HepG2 (cell line): ENCODE data around the gene LRR1. TPM values are rescaled to one million over a fixed set of nuclear protein-coding genes. Genes with fewer than 3 reads are reported as not detected.

Experiments used
- ASH2L ChIP-seq: fragments of 300-600, 200-600 bp; sonication (generic); IDR thresholded peaks from 2 replicates; pipeline ENCODE4 v1.7.0; 2017; ENCODE audit warnings: low read depth, mild to moderate bottlenecking, moderate library complexity, mixed read lengths, low read length; ENCODE audit not compliant: insufficient read length
- ATF7 ChIP-seq, 2 experiments: fragments of 450-650 bp in 1 of 2; sonication (generic) in 1 of 2; formaldehyde crosslinking in 1 of 2; IDR thresholded peaks; 2 replicates each; pipeline versions ENCODE4 v1.4.0 to v1.6.1; 2016 to 2020; ENCODE audit warnings: antibody characterized with exemption in 1 of 2, mild to moderate bottlenecking in 1 of 2, missing genetic modification reagents in 1 of 2
- HDAC1 ChIP-seq: sonication (generic); formaldehyde crosslinking; IDR thresholded peaks from 2 replicates; pipeline ENCODE4 v1.5.1; 2020; ENCODE audit warnings: mild to moderate bottlenecking, missing genetic modification reagents
- KLF6 ChIP-seq: IDR thresholded peaks from 2 replicates; pipeline ENCODE4 v1.8.0; 2016; ENCODE audit warnings: missing biosample characterization, missing genetic modification reagents
- KMT2B ChIP-seq: IDR thresholded peaks from 2 replicates; pipeline ENCODE4 v1.6.1; 2016; ENCODE audit warnings: missing genetic modification reagents, missing compliant biosample characterization
- MEF2D ChIP-seq: sonication (generic); formaldehyde crosslinking; IDR thresholded peaks from 2 replicates; pipeline ENCODE4 v1.5.1; 2020; ENCODE audit warnings: mild to moderate bottlenecking, missing genetic modification reagents
- RFX5 ChIP-seq: IDR thresholded peaks from 2 replicates; pipeline ENCODE4 v1.6.1; 2011; ENCODE audit warnings: low read depth, low read length, improper control_type of control experiment
- SP2 ChIP-seq: sonication (generic); formaldehyde crosslinking; IDR thresholded peaks from 2 replicates; pipeline ENCODE4 v1.5.1; 2020; ENCODE audit warnings: mild to moderate bottlenecking, missing genetic modification reagents
- TAF15 ChIP-seq: fragments of 200-400 bp; formaldehyde crosslinking; IDR thresholded peaks from one replicate; pipeline ENCODE4 v1.6.1; 2018; ENCODE audit warnings: mild to moderate bottlenecking, low read depth, low read length; ENCODE audit not compliant: poor library complexity, severe bottlenecking
- TEAD3 ChIP-seq: optimal IDR thresholded peaks from 2 replicates; pipeline ENCODE3; 2016; ENCODE audit warnings: borderline replicate concordance
- ZBTB34 ChIP-seq: sonication (generic); formaldehyde crosslinking; IDR thresholded peaks from 2 replicates; pipeline ENCODE4 v1.8.0; 2022; ENCODE audit warnings: mild to moderate bottlenecking, missing genetic modification reagents
- ZBTB7A ChIP-seq: sonication (generic); formaldehyde crosslinking; IDR thresholded peaks from 2 replicates; pipeline ENCODE4 v1.8.0; 2022; ENCODE audit warnings: mild to moderate bottlenecking, missing genetic modification reagents
- ZEB1 ChIP-seq: IDR thresholded peaks from 2 replicates; pipeline ENCODE4 v1.6.1; 2012; ENCODE audit warnings: mild to moderate bottlenecking, low read depth, inconsistent platforms; ENCODE audit not compliant: insufficient replicate concordance
- ZNF136 ChIP-seq: sonication (generic); formaldehyde crosslinking; IDR thresholded peaks from 2 replicates; pipeline ENCODE4 v1.8.1; 2022; ENCODE audit warnings: low read depth, mild to moderate bottlenecking, moderate library complexity, missing genetic modification reagents
- ZNF30 ChIP-seq: sonication (generic); formaldehyde crosslinking; IDR thresholded peaks from 2 replicates; pipeline ENCODE4 v1.5.0; 2020; ENCODE audit warnings: mild to moderate bottlenecking, missing genetic modification reagents
- polyA plus RNA-seq, 8 experiments: library from polyadenylated mRNA; depleted of rRNA in 3 of 8; stranded (reverse) in 7 of 8; unstranded in 1 of 8; fragments of >200 nt; fragmentation: Illumina TruSeq in 4 of 8; extraction: Trizol in 4 of 8; gene quantifications; 2 replicates each; pipeline versions ENCODE4 v1.2.1 to v1.2.3, GENCODE V29; 2011 to 2016; ENCODE audit warnings: low read depth in 4 of 8, missing spikeins in 1 of 8, mixed read lengths in 1 of 8; ENCODE audit not compliant: insufficient read depth in 1 of 8
- total RNA-seq, 5 experiments: library from RNA; depleted of rRNA; stranded (reverse); fragments of >200 nt; fragmentation: Illumina TruSeq; extraction: Trizol; gene quantifications; 2 replicates each; pipeline ENCODE4 v1.2.3, GENCODE V29; 2016; ENCODE audit warnings: low read depth in 1 of 5
- TF ChIP-seq, protein P1 (sequence below): sonication (generic); formaldehyde crosslinking; IDR thresholded peaks from 2 replicates; pipeline ENCODE4 v1.4.0; 2020; ENCODE audit warnings: missing genetic modification reagents, borderline replicate concordance
- TF ChIP-seq, protein P2 (sequence below): fragments of 450-650 bp; IDR thresholded peaks from 2 replicates; pipeline ENCODE4 v1.6.1; 2017; ENCODE audit warnings: mild to moderate bottlenecking
- TF ChIP-seq, protein P3 (sequence below): sonication (generic); formaldehyde crosslinking; IDR thresholded peaks from 2 replicates; pipeline ENCODE4 v1.4.0; 2020; ENCODE audit warnings: mild to moderate bottlenecking, low read depth, missing genetic modification reagents

Gene LRR1
- total and polyA plus RNA-seq, 2 of the 13 experiments (the other 11 are each of a cell fraction or from before 2014, with no cell fraction given): 7.0 to 36.2 TPM

GRCh38 chr14:49620182-49621113 is 21.7 kb downstream of the LRR1 start, which contains the start of the genes MGAT2 and RPL36AL (continued):
- TF ChIP-seq, protein P1, sequence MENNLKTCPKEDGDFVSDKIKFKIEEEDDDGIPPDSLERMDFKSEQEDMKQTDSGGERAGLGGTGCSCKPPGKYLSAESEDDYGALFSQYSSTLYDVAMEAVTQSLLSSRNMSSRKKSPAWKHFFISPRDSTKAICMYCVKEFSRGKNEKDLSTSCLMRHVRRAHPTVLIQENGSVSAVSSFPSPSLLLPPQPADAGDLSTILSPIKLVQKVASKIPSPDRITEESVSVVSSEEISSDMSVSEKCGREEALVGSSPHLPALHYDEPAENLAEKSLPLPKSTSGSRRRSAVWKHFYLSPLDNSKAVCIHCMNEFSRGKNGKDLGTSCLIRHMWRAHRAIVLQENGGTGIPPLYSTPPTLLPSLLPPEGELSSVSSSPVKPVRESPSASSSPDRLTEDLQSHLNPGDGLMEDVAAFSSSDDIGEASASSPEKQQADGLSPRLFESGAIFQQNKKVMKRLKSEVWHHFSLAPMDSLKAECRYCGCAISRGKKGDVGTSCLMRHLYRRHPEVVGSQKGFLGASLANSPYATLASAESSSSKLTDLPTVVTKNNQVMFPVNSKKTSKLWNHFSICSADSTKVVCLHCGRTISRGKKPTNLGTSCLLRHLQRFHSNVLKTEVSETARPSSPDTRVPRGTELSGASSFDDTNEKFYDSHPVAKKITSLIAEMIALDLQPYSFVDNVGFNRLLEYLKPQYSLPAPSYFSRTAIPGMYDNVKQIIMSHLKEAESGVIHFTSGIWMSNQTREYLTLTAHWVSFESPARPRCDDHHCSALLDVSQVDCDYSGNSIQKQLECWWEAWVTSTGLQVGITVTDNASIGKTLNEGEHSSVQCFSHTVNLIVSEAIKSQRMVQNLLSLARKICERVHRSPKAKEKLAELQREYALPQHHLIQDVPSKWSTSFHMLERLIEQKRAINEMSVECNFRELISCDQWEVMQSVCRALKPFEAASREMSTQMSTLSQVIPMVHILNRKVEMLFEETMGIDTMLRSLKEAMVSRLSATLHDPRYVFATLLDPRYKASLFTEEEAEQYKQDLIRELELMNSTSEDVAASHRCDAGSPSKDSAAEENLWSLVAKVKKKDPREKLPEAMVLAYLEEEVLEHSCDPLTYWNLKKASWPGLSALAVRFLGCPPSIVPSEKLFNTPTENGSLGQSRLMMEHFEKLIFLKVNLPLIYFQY (CRISPR knock-in tag): peak; percentile 69; the same call in 1 of the 2 replicates
- TF ChIP-seq HDAC1 (peak; percentile 66), ZBTB34 (0 out of 2 replicates have a peak, but pooled peaks have one; percentile 55), KMT2B (CRISPR knock-in tag) (peak; percentile 68), ATF7 (IDR thresholded peaks at IDR 0.05) (no peak), ATF7 (CRISPR knock-in tag; IDR thresholded peaks at IDR 0.05) (no peak), SP2 (CRISPR knock-in tag) (peak; percentile 98), MEF2D (CRISPR knock-in tag) (peak; percentile 25; the same call in 1 of the 2 replicates), ASH2L (peak; percentile 92), ZEB1 (peak; percentile 16), ZBTB7A (CRISPR knock-in tag) (no peak), TAF15 (no peak), ZNF30 (CRISPR knock-in tag) (0 out of 2 replicates have a peak, but pooled peaks have one; percentile 70), KLF6 (CRISPR knock-in tag) (peak; percentile 82), TEAD3 (CRISPR knock-in tag) (peak; percentile 7), ZNF136 (0 out of 2 replicates have a peak, but pooled peaks have one; percentile 1), RFX5 (0 out of 2 replicates have a peak, but pooled peaks have one; percentile 4)
- TF ChIP-seq, protein P2, sequence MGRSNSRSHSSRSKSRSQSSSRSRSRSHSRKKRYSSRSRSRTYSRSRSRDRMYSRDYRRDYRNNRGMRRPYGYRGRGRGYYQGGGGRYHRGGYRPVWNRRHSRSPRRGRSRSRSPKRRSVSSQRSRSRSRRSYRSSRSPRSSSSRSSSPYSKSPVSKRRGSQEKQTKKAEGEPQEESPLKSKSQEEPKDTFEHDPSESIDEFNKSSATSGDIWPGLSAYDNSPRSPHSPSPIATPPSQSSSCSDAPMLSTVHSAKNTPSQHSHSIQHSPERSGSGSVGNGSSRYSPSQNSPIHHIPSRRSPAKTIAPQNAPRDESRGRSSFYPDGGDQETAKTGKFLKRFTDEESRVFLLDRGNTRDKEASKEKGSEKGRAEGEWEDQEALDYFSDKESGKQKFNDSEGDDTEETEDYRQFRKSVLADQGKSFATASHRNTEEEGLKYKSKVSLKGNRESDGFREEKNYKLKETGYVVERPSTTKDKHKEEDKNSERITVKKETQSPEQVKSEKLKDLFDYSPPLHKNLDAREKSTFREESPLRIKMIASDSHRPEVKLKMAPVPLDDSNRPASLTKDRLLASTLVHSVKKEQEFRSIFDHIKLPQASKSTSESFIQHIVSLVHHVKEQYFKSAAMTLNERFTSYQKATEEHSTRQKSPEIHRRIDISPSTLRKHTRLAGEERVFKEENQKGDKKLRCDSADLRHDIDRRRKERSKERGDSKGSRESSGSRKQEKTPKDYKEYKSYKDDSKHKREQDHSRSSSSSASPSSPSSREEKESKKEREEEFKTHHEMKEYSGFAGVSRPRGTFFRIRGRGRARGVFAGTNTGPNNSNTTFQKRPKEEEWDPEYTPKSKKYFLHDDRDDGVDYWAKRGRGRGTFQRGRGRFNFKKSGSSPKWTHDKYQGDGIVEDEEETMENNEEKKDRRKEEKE: no peak
- TF ChIP-seq, protein P3, sequence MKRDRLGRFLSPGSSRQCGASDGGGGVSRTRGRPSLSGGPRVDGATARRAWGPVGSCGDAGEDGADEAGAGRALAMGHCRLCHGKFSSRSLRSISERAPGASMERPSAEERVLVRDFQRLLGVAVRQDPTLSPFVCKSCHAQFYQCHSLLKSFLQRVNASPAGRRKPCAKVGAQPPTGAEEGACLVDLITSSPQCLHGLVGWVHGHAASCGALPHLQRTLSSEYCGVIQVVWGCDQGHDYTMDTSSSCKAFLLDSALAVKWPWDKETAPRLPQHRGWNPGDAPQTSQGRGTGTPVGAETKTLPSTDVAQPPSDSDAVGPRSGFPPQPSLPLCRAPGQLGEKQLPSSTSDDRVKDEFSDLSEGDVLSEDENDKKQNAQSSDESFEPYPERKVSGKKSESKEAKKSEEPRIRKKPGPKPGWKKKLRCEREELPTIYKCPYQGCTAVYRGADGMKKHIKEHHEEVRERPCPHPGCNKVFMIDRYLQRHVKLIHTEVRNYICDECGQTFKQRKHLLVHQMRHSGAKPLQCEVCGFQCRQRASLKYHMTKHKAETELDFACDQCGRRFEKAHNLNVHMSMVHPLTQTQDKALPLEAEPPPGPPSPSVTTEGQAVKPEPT (CRISPR knock-in tag): no peak
